VCaP (cell line): ENCODE results near the gene TBPL2.

ENCODE experiments used
- H3K27ac ChIP-seq: fragments of 450-650 bp; 2 replicates; pipeline ENCODE4 v1.5.1; 2017
- CTCF ChIP-seq: fragments of 450-650 bp; conservative IDR thresholded peaks from 2 replicates; pipeline ENCODE4 v1.5.1; 2017; ENCODE audit warnings: mild to moderate bottlenecking, moderate library complexity

Gene TBPL2

GRCh38 chr14:55450987-55451386, 10.6 kb upstream of the TBPL2 start:
- H3K27ac ChIP-seq: no peak overlapping the region
- TF ChIP-seq CTCF: no peak

- TF ChIP-seq CTCF: no peak
- H3K27ac ChIP-seq: no peak overlapping the region
Measured at GRCh38 chr14:55450539-55450938, 10.1 kb upstream of the TBPL2 start.

GRCh38 chr14:55450124-55450523, 9.7 kb upstream of the TBPL2 start:
- H3K27ac ChIP-seq: no peak overlapping the region
- TF ChIP-seq CTCF: no peak

GRCh38 chr14:55449116-55449515, 8.7 kb upstream of the TBPL2 start:
- peak overlapping the region; percentile 13; the same call in 1 of the 2 replicates for H3K27ac ChIP-seq
- no peak for TF ChIP-seq CTCF

- peak overlapping the region; percentile 13; the same call in 1 of the 2 replicates for H3K27ac ChIP-seq
Measured at GRCh38 chr14:55448141-55448614, 7.8 kb upstream of the TBPL2 start.

GRCh38 chr14:55446833-55447232, 6.4 kb upstream of the TBPL2 start:
- no peak overlapping the region for H3K27ac ChIP-seq
- TF ChIP-seq CTCF: no peak

More at GRCh38 chr14:55448141-55448614, 7.8 kb upstream of the TBPL2 start:
- TF ChIP-seq CTCF: no peak

- H3K27ac ChIP-seq: no peak overlapping the region
- TF ChIP-seq CTCF: peak; percentile 80
Measured at GRCh38 chr14:55446127-55446736, 5.8 kb upstream of the TBPL2 start.
